ENCODE measurements around the gene GRIK3. TPM values are rescaled to one million over a fixed set of nuclear protein-coding genes. Genes with fewer than 3 reads are reported as not detected.

The GRIK3 gene
- total and polyA plus RNA-seq, 2 donors (not counting 1 experiment from before 2014, with no cell fraction given), result not detected

- Histone ChIP-seq H3K9me3 (ENCODE audit: control insufficient read depth, insufficient read depth, low read depth, low read length) (no peaks in the 10 kb centered on the region), H2AFZ (ENCODE audit: low read length) (no peak overlapping the region), H3K4me3 (replicated peaks in 1 of 4; ENCODE audit: control extremely low read depth in 1 of 4, insufficient read depth in 1 of 4, low read depth in 3 of 4, low read length in 4 of 4) (no peak overlapping the region), H3K4me1 (ENCODE audit: control insufficient read depth, extremely low read depth, insufficient read depth, low read length) (no peaks in the 10 kb centered on the region), H3K79me2 (ENCODE audit: control insufficient read depth, insufficient read depth, low read length) (no peaks in the 10 kb centered on the region), H3K36me3 (ENCODE audit: control insufficient read depth, insufficient read depth, low read length) (no peaks in the 10 kb centered on the region), H3K27ac (ENCODE audit: insufficient read depth, low read length) (no peak overlapping the region), H3K4me2 (ENCODE audit: extremely low read depth, insufficient read depth, low read length) (no peak overlapping the region), H3K9ac (ENCODE audit: insufficient read depth, low read length) (no peak overlapping the region), H3K27me3 (ENCODE audit: control insufficient read depth, insufficient read depth, low read length) (no peaks in the 10 kb centered on the region), H4K20me1 (ENCODE audit: control insufficient read depth, extremely low read depth, insufficient read depth, low read length) (no peaks in the 10 kb centered on the region)
- TF ChIP-seq EZH2 (IDR thresholded peaks at IDR 0.05; ENCODE audit: low read length, missing control alignments) (no peak), CTCF (conservative IDR thresholded peaks at IDR 0.05 in 1 of 2, IDR thresholded peaks at IDR 0.05 in 1 of 2; ENCODE audit: low read depth in 1 of 2, low read length in 2 of 2) (no peak)
- no peak for DNase-seq (ENCODE audit: low read depth in 2 of 2)
These were observed 79.3 kb downstream of the GRIK3 start for GRCh38 chr1:36955016-36955415.

- Histone ChIP-seq H4K20me1 (ENCODE audit: control insufficient read depth, extremely low read depth, insufficient read depth, low read length) (no peaks in the 10 kb centered on the region), H3K4me2 (ENCODE audit: extremely low read depth, insufficient read depth, low read length) (no peak overlapping the region), H3K79me2 (ENCODE audit: control insufficient read depth, insufficient read depth, low read length) (no peaks in the 10 kb centered on the region), H3K4me3 (replicated peaks in 1 of 4; ENCODE audit: control extremely low read depth in 1 of 4, insufficient read depth in 1 of 4, low read depth in 3 of 4, low read length in 4 of 4) (no peak overlapping the region), H3K9ac (ENCODE audit: insufficient read depth, low read length) (no peak overlapping the region), H3K27me3 (ENCODE audit: control insufficient read depth, insufficient read depth, low read length) (no peaks in the 10 kb centered on the region), H3K9me3 (ENCODE audit: control insufficient read depth, insufficient read depth, low read depth, low read length) (no peaks in the 10 kb centered on the region), H2AFZ (ENCODE audit: low read length) (no peak overlapping the region), H3K4me1 (ENCODE audit: control insufficient read depth, extremely low read depth, insufficient read depth, low read length) (no peaks in the 10 kb centered on the region), H3K27ac (ENCODE audit: insufficient read depth, low read length) (no peak overlapping the region), H3K36me3 (ENCODE audit: control insufficient read depth, insufficient read depth, low read length) (no peaks in the 10 kb centered on the region)
- no peak for TF ChIP-seq EZH2 (IDR thresholded peaks at IDR 0.05; ENCODE audit: low read length, missing control alignments)
- TF ChIP-seq CTCF (conservative IDR thresholded peaks at IDR 0.05 in 1 of 2, IDR thresholded peaks at IDR 0.05 in 1 of 2; ENCODE audit: low read depth in 1 of 2, low read length in 2 of 2), result no peak
- DNase-seq (ENCODE audit: low read depth in 2 of 2), result no peak
These were observed 81.3 kb downstream of the GRIK3 start for GRCh38 chr1:36953061-36953460.

- H3K9ac ChIP-seq (ENCODE audit: insufficient read depth, low read length), result no peak overlapping the region
- no peak overlapping the region for H3K4me3 ChIP-seq (replicated peaks in 1 of 4; ENCODE audit: control extremely low read depth in 1 of 4, insufficient read depth in 1 of 4, low read depth in 3 of 4, low read length in 4 of 4)
- DNase-seq (ENCODE audit: low read depth in 2 of 2), result no peak
- H3K27ac ChIP-seq (ENCODE audit: insufficient read depth, low read length), result no peak overlapping the region
- H3K4me1 ChIP-seq (ENCODE audit: control insufficient read depth, extremely low read depth, insufficient read depth, low read length), result no peaks in the 10 kb centered on the region
- no peaks in the 10 kb centered on the region for H3K27me3 ChIP-seq (ENCODE audit: control insufficient read depth, insufficient read depth, low read length)
- TF ChIP-seq CTCF (conservative IDR thresholded peaks at IDR 0.05 in 1 of 2, IDR thresholded peaks at IDR 0.05 in 1 of 2; ENCODE audit: low read depth in 1 of 2, low read length in 2 of 2) (no peak), EZH2 (IDR thresholded peaks at IDR 0.05; ENCODE audit: low read length, missing control alignments) (no peak)
- H3K36me3 ChIP-seq (ENCODE audit: control insufficient read depth, insufficient read depth, low read length), result no peaks in the 10 kb centered on the region
- H3K9me3 ChIP-seq (ENCODE audit: control insufficient read depth, insufficient read depth, low read depth, low read length), result no peaks in the 10 kb centered on the region
- no peak overlapping the region for H3K4me2 ChIP-seq (ENCODE audit: extremely low read depth, insufficient read depth, low read length)
- no peak overlapping the region for H2AFZ ChIP-seq (ENCODE audit: low read length)
- no peaks in the 10 kb centered on the region for H4K20me1 ChIP-seq (ENCODE audit: control insufficient read depth, extremely low read depth, insufficient read depth, low read length)
- H3K79me2 ChIP-seq (ENCODE audit: control insufficient read depth, insufficient read depth, low read length), result no peaks in the 10 kb centered on the region
These were observed 82.6 kb downstream of the GRIK3 start for GRCh38 chr1:36951761-36952160.

Measured in fibroblast of lung (primary cell).